ENCODE results near the gene CDH22.

The CDH22 gene

DNA sequence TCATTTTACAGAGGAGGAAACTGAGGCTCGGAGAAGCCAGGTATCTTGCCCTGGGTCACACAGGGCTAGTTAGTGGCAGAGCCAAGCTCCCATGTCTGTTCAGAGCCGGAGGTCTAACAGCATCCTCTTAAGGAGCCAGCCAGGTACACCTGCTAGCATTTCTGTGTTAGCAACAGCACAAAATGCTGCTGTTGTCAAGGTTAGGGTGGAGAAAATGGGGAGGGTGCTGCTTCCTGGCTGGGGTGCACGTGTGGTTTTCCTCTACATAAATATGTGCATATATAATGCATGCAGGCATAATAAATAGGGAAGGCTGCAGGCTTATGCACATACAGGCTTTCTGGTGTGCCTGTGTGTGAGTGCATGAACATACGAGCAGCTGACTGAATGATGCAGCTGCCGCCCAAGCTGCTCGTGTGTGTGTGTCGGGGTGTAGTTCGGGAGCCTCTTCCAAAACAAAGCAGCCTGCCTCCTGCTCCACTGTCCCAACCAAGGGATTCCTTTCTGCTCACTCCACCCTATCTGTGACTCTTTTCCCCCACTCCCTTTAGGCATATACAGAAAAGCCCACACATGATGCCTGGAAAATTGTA, 103.6 kb downstream of the CDH22 start:
- Mint-ChIP-seq H3K27ac (no peak overlapping the region), H3K4me1 (ENCODE audit: low read depth) (peaks cover 9% of the 10 kb centered on the region), H3K27me3 (ENCODE audit: low read depth) (peaks cover 16% of the 10 kb centered on the region), H3K9me3 (no peaks in the 10 kb centered on the region), H3K4me3 (no peak overlapping the region), H3K36me3 (ENCODE audit: low read depth) (no peaks in the 10 kb centered on the region)
- DNase-seq (ENCODE audit: low spot score): no peak

DNA sequence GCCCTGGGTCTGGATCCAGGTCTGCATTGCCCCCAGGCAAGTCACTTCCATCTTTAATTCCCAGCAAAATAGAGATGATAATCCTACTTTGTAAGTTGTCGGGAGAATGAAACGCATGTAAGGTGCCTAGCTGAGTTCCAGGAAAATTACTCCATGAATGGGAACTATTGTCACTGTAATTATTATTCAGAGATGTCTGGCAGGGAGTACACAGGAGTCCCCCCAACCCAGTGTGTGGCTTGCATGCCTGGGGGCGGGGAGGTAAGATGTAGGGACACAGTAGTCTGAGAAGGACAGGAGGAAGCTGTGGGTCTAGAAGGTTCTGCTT, 104.8 kb downstream of the CDH22 start:
- Mint-ChIP-seq H3K4me1 (ENCODE audit: low read depth) (peaks cover 9% of the 10 kb centered on the region), H3K9me3 (no peaks in the 10 kb centered on the region), H3K27me3 (ENCODE audit: low read depth) (peaks cover 14% of the 10 kb centered on the region), H3K4me3 (no peak overlapping the region), H3K36me3 (ENCODE audit: low read depth) (no peaks in the 10 kb centered on the region), H3K27ac (no peak overlapping the region)
- DNase-seq (ENCODE audit: low spot score): no peak

DNA sequence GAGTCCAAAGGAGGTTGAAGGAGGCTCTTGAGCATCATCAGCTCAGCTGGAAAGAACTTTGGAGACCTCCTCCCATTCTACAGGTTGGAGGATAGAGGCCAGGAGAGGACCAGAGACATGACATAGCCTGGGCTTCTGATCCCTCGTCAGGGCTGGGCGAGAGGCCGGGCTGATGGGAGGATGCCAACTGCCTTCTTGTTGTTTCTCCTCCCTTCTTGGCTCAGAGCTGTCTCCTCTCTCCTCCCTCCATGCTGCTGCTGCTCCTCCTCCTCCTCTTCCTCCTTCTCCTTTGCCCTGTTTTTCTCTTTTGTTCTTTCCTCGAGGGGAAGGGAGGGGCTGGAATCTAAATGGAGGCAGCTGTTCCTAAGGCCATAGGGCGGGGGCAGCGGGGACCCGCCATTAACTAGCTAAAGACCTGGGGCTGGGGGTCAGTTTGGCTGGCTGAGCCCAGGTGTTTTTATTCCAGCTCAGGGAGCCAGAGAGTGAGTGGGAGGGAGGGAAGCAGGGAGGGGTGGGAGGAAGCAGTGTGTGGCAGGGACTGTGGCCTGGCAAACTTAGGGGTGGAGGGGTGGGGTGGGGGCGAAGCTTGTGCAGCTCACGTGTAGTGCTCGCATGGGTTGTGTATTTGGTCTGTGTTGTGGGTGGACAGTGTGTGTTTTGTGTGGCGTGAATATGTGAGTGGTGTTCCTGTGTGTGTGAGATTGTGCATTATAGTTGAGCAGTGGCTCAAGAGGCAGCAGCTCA, 105.4 kb downstream of the CDH22 start:
- Mint-ChIP-seq H3K27ac (no peak overlapping the region), H3K9me3 (no peaks in the 10 kb centered on the region), H3K27me3 (ENCODE audit: low read depth) (peaks cover 17% of the 10 kb centered on the region), H3K4me1 (ENCODE audit: low read depth) (peaks cover 9% of the 10 kb centered on the region), H3K4me3 (no peak overlapping the region), H3K36me3 (ENCODE audit: low read depth) (no peaks in the 10 kb centered on the region)
- no peak for DNase-seq (ENCODE audit: low spot score)

DNA sequence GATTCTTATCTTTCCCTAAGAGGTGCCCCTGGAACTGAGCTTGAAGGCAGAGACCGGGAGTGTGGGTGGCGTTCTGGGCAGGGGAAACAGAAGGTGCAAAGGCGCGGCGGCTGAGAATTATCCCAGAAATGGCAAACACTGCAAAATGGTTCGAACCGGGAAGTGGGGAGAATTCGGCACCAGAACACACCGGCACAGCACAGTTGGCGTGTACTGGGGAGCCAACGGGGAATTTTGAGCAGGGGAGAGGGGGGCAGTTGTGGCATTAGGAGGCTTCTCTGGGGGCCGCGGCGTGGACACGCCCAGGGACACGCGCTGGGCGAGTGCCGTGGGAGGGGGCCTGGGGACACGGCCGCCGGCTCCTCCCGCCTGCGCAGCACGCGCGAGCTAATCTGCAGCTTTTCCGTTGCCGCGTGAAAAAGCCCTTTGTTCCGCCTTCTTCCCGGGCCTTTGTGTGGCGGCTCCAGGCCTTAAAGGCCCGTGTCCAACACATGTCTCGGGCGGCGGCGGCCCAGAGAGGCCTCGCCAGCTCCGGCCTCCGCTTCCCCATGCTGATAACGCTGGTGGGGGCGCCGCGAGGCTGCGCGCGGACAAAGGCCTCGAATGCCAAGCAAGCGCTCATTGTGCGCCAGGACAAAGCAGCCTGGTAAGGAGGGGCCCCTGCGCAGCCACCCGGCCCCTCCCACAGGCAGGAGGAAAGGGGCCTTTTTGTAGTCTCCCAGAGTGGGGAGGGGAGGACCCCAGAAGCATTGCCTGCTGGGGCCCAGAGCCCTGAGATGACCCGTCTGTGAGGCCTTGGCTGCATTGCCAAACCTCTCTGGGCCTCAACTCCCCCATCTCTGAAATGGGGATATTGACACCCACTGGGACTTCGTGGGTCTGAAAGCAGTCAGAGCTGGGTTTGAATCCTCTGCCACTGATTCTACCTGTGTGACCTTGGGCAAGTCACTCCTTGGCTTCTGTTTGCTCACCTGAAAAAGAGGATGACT, 107.4 kb downstream of the CDH22 start:
- Mint-ChIP-seq H3K36me3 (ENCODE audit: low read depth) (no peaks in the 10 kb centered on the region), H3K9me3 (no peaks in the 10 kb centered on the region), H3K4me3 (no peak overlapping the region), H3K27me3 (ENCODE audit: low read depth) (peaks cover 17% of the 10 kb centered on the region), H3K27ac (no peak overlapping the region), H3K4me1 (ENCODE audit: low read depth) (peaks cover 4% of the 10 kb centered on the region)
- no peak for DNase-seq (ENCODE audit: low spot score)

DNA sequence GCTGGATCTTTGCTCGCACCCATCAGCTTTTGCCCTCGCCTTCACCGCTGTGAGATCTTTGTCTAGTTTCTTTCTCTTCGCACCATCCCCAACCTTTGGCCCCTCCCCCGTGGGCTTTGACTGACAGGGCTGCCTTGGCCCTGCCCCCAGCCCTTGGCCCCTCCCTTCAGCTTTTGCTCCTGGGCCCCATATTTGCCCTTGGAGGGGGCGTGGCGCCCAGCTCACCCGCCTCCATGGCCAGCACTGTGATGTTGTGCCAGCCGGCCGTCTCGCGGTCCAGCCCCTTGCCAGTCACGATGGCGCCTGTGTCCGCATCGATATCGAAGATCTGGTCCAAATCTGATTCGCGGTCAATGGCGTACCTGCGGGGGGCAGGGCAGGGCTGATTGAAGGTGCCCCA, 109.1 kb downstream of the CDH22 start:
- Mint-ChIP-seq H3K36me3 (ENCODE audit: low read depth) (no peaks in the 10 kb centered on the region), H3K27me3 (ENCODE audit: low read depth) (peaks cover 15% of the 10 kb centered on the region), H3K4me1 (ENCODE audit: low read depth) (no peaks in the 10 kb centered on the region), H3K9me3 (no peaks in the 10 kb centered on the region), H3K4me3 (no peak overlapping the region), H3K27ac (no peak overlapping the region)
- DNase-seq (ENCODE audit: low spot score): no peak

DNA sequence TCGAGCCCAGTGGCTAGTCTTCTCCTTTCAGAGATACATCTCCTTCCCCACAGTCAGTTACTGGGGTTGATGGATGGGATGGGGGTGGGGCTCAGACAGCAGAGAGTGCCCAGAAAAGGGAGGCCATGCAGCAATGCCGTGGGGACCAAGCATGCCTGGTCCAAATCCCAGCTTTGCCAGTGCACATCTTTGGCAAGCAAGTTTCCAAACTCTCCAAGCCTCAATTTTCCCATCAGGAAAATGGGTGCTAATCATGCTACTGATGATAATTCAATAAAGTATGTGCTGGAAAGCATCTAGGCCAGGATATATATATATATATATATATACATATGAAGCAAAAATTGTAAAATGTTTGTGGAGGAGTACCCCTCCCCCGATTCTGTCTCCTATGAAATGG, 111.3 kb downstream of the CDH22 start:
- no peak for DNase-seq (ENCODE audit: low spot score)
- Mint-ChIP-seq H3K4me3 (no peak overlapping the region), H3K9me3 (no peaks in the 10 kb centered on the region), H3K36me3 (ENCODE audit: low read depth) (no peaks in the 10 kb centered on the region), H3K27ac (no peak overlapping the region), H3K4me1 (ENCODE audit: low read depth) (no peaks in the 10 kb centered on the region), H3K27me3 (ENCODE audit: low read depth) (peaks cover 18% of the 10 kb centered on the region)

DNA sequence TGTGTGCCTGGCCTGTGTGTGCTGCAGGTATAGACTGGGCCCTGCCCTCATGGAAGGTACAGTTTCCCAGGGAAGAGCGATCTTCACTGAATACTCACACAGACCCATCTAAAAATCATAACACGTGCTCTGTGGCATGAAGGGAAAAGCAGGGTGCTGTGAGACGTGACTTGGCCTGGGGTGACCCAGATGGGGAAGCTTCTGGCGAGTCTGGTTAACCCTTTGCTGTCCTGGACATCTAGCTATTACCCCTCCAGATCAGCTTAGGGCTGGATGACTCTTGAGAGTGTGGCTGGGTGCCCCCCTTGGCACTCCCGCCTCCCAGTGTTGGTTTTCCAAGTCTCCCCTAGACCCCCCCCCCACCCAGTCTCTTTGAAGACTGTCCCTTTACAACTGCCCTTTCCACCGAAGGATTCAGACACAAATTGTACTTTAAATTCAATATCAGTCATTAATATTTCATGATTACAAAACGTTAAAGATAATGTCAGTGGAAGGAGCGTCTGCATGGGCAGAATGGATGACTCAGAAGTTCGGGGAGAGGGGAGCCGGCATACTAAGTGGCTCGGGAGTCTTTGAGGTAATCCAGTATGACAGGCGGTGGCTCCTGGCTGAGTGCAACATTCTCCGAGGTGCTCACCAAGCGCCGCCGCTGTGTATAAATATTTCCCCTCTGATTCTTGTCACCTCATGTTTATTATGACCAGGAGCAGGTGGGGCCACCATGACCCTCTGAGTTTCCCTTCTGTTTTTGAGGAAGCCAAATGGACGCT, 112.8 kb downstream of the CDH22 start:
- no peaks in the 10 kb centered on the region for H3K9me3 Mint-ChIP-seq
- no peaks in the 10 kb centered on the region for H3K36me3 Mint-ChIP-seq (ENCODE audit: low read depth)
- no peak overlapping the region for H3K27ac Mint-ChIP-seq
- H3K4me1 Mint-ChIP-seq (ENCODE audit: low read depth): no peaks in the 10 kb centered on the region
- no peak for DNase-seq (ENCODE audit: low spot score)
- peaks cover 13% of the 10 kb centered on the region for H3K27me3 Mint-ChIP-seq (ENCODE audit: low read depth)
- no peak overlapping the region for H3K4me3 Mint-ChIP-seq

DNA sequence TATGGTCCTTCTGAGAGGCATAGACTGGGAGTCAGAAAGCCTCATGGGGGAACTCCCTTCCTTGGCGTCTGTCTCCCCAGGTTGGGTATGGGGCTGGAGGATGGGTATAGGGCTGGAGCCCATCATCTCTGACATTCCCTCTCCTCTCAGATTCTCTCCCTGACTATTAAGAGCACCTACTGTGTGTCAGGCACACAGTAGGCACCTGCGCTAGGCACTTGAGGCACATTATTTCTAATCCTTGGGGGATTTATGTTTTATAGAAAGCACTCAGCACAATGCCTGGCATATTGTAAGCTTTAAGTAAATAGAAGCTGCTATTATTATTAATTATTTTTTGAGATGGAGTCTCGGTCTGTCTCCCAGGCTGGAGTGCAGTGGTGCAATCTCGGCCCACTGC, 113.9 kb downstream of the CDH22 start:
- no peaks in the 10 kb centered on the region for H3K4me1 Mint-ChIP-seq (ENCODE audit: low read depth)
- H3K36me3 Mint-ChIP-seq (ENCODE audit: low read depth): no peaks in the 10 kb centered on the region
- no peak for DNase-seq (ENCODE audit: low spot score)
- H3K4me3 Mint-ChIP-seq: no peak overlapping the region
- no peak overlapping the region for H3K27ac Mint-ChIP-seq
- peaks cover 12% of the 10 kb centered on the region for H3K27me3 Mint-ChIP-seq (ENCODE audit: low read depth)
- no peaks in the 10 kb centered on the region for H3K9me3 Mint-ChIP-seq

DNA sequence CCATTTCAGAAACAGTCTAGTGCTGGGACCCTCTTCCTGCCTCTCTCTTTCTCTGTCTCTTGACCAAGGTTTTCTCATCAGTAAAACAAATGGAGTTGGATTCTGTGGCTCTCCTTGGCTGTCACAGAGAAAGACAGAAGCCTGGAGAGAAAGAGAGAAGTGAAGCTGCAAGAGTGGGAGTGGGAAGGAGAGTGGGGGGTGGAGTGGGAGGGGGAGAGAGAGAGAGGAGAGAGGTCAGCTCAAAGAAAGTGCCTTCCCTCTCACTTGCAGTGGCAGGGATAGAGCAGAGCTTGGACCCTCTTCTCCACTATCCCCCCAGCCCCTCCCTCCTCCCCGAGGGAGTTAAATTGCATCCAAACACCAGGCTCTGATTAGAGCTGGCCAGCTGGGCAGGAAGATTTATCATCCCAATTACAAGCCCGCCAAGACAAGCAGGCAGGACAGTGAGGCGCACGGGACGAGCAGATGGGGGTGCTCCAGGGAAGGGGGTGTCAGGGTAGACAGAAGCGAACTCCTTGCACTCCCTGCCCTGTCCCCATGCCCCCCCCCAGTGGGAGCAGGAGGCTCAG, 115.8 kb downstream of the CDH22 start:
- Mint-ChIP-seq H3K27me3 (ENCODE audit: low read depth) (peaks cover 3% of the 10 kb centered on the region), H3K4me3 (no peak overlapping the region), H3K27ac (no peak overlapping the region), H3K36me3 (ENCODE audit: low read depth) (no peaks in the 10 kb centered on the region), H3K4me1 (ENCODE audit: low read depth) (no peaks in the 10 kb centered on the region), H3K9me3 (no peaks in the 10 kb centered on the region)
- DNase-seq (ENCODE audit: low spot score): no peak

DNA sequence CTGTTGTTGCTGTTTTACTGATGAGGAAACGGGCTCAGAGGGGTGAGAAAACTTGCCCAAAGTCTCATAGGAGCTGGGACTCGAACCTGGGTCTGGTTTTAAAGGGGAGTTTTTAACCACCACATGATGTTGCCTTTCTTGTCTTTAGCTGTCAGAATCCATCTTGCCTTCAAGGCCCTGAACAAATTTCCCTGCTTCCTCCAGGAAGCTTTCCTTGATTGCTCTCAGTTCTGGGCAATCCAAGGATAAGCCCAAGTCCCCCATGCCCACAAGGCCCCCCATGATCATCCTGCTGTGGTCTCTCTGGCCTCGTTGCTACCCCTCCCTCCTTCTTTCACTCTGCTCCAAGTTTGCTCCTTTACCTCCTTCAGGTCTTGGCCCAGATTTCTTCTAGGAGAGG, 116.7 kb downstream of the CDH22 start:
- DNase-seq (ENCODE audit: low spot score): no peak
- H3K36me3 Mint-ChIP-seq (ENCODE audit: low read depth): no peaks in the 10 kb centered on the region
- peaks cover 3% of the 10 kb centered on the region for H3K27me3 Mint-ChIP-seq (ENCODE audit: low read depth)
- H3K4me3 Mint-ChIP-seq: no peak overlapping the region
- H3K27ac Mint-ChIP-seq: no peak overlapping the region
- no peaks in the 10 kb centered on the region for H3K9me3 Mint-ChIP-seq
- H3K4me1 Mint-ChIP-seq (ENCODE audit: low read depth): no peaks in the 10 kb centered on the region

DNA sequence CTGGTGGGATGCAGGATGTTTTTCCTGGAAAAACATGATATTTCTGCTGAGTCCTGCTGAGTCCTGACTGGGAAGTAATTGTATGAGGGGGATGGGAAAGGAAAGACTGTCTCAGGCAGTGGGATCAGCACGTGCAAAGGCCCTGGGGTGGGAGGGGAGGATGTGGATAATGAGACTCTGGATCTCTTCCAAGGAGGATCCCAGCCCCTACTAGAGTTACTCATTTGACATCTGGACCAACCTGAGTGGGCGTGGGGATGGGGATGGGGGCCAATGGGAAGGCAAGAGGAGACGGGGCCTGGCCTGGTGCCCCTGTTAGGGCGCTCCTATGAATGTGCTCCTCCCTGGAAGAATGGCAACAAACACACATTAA, 117.1 kb downstream of the CDH22 start:
- H3K27me3 Mint-ChIP-seq (ENCODE audit: low read depth): peaks cover 3% of the 10 kb centered on the region
- no peaks in the 10 kb centered on the region for H3K36me3 Mint-ChIP-seq (ENCODE audit: low read depth)
- no peak overlapping the region for H3K4me3 Mint-ChIP-seq
- no peak overlapping the region for H3K27ac Mint-ChIP-seq
- H3K4me1 Mint-ChIP-seq (ENCODE audit: low read depth): no peaks in the 10 kb centered on the region
- no peak for DNase-seq (ENCODE audit: low spot score)
- no peaks in the 10 kb centered on the region for H3K9me3 Mint-ChIP-seq

DNA sequence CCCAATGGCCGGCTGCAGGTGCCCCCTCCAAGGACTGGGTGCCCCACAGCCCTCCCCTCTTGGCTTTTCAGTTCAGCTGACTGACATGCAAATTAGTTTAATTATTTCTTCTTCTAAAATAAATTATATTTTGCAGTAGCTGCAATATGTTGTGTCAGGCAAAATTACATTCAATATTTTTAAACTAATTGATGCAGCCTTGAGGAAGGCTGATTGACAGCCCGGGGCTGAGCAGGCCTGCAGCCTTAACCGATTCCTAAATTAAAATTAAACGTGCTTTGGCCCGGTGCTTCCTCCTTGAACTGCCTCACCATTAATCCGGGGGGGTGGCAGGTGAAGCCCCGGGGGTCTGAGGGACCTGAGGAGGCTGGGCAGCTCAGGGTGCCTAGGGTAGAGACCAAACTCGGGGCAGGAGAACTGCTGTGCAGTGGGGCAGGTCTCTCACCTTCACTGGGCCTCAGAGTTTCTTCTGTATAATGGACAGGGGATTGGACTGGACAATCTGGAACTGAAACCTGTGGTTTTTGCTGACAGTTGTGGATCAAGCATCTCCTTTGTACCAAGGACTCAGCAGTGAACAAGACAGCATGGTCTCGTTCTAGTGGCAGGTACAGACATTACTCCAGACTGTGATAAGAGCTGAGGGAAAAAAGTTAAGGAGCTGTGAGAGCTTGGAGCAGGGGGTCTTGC, 117.7 kb downstream of the CDH22 start:
- peaks cover 3% of the 10 kb centered on the region for H3K27me3 Mint-ChIP-seq (ENCODE audit: low read depth)
- no peaks in the 10 kb centered on the region for H3K4me1 Mint-ChIP-seq (ENCODE audit: low read depth)
- H3K36me3 Mint-ChIP-seq (ENCODE audit: low read depth): no peaks in the 10 kb centered on the region
- H3K9me3 Mint-ChIP-seq: no peaks in the 10 kb centered on the region
- no peak overlapping the region for H3K27ac Mint-ChIP-seq
- no peak for DNase-seq (ENCODE audit: low spot score)
- H3K4me3 Mint-ChIP-seq: no peak overlapping the region

DNA sequence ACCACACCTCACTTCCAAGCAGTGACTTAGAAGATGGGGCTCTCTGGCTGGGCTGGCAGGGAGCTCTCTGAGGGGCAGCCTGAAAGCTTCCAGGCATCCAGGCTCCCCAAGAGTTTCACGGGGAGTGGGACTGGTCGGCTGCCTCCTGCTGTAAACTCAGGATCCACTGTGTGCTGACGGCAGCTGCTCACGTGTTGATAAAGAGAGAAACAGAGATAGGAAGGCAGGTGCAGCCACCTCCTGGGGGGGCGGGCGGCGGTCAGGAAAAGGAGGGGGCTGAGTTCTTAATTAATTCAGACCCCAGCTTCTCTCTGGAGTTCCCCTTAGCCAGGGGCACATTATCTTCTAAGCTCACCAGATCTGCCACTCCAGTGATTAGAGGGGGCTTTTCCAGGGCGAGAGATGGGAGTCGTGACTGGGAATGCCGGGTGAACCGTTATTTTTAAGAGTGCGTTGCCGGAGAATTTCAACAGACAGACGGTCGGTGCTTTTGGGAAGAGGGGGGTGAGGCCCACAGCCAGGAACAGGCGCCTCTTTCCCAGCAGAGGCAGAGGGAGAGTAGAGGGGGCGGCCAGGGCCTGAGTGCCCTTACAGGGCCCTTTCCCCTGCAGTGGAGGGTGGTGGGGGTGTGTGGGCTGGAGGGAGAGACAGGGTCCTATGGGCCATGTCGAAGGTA, 119.3 kb downstream of the CDH22 start:
- no peak overlapping the region for H3K4me3 Mint-ChIP-seq
- peaks cover 3% of the 10 kb centered on the region for H3K27me3 Mint-ChIP-seq (ENCODE audit: low read depth)
- H3K27ac Mint-ChIP-seq: no peak overlapping the region
- no peaks in the 10 kb centered on the region for H3K4me1 Mint-ChIP-seq (ENCODE audit: low read depth)
- no peak for DNase-seq (ENCODE audit: low spot score)
- no peaks in the 10 kb centered on the region for H3K9me3 Mint-ChIP-seq
- no peaks in the 10 kb centered on the region for H3K36me3 Mint-ChIP-seq (ENCODE audit: low read depth)
